SK-N-SH treated with all-trans-retinoic acid at 6 μM for 48 hours (cell line): ENCODE data around the gene CLUH.

ENCODE experiments used
- ATAC-seq: fragments of 200-7000 bp; cut with Tn5 transposase; 3 replicates; pipeline ENCODE4 v1.9.1; 2020; ENCODE audit warnings: mild to moderate bottlenecking, moderate library complexity
- ARNTL ChIP-seq: fragments of 450-650 bp; formaldehyde crosslinking; IDR thresholded peaks from 2 replicates; pipeline ENCODE4 v1.5.0; 2020; ENCODE audit warnings: low read depth, mild to moderate bottlenecking, moderate library complexity, borderline replicate concordance
- BACH2 ChIP-seq: fragments of 250-450 bp; sonication (Bioruptor Pico); IDR thresholded peaks from 2 replicates; pipeline ENCODE4 v1.9.0; 2021; ENCODE audit warnings: mild to moderate bottlenecking, borderline replicate concordance
- ESRRG ChIP-seq: fragments of 250-450 bp; sonication (Bioruptor Pico); IDR thresholded peaks from 2 replicates; pipeline ENCODE4 v1.6.1; 2021; ENCODE audit warnings: mild to moderate bottlenecking
- GLIS3 ChIP-seq: fragments of 250-450 bp; sonication (Bioruptor Pico); IDR thresholded peaks from 2 replicates; pipeline ENCODE4 v1.5.0; 2020; ENCODE audit warnings: mild to moderate bottlenecking, moderate library complexity
- OSR1 ChIP-seq: fragments of 250-450 bp; sonication (Bioruptor Pico); IDR thresholded peaks from 2 replicates; pipeline ENCODE4 v1.8.0; 2022; ENCODE audit warnings: moderate library complexity, mild to moderate bottlenecking, inconsistent platforms
- PPARA ChIP-seq: fragments of 250-450 bp; sonication (Bioruptor Pico); IDR thresholded peaks from 2 replicates; pipeline ENCODE4 v1.5.0; 2020; ENCODE audit warnings: mild to moderate bottlenecking, borderline replicate concordance
- RARB ChIP-seq: fragments of 250-450 bp; sonication (Bioruptor Pico); IDR thresholded peaks from 2 replicates; pipeline ENCODE4 v1.8.0; 2021; ENCODE audit warnings: mild to moderate bottlenecking, moderate library complexity
- SNAI2 ChIP-seq: fragments of 250-450 bp; sonication (Bioruptor Pico); IDR thresholded peaks from 2 replicates; pipeline ENCODE4 v1.5.0; 2020; ENCODE audit warnings: mild to moderate bottlenecking, moderate library complexity
- ZC3H10 ChIP-seq: fragments of 250-450 bp; sonication (Bioruptor Pico); IDR thresholded peaks from 2 replicates; pipeline ENCODE4 v1.5.1; 2021; ENCODE audit warnings: mild to moderate bottlenecking, moderate library complexity
- ZFP3 ChIP-seq: fragments of 250-450 bp; sonication (Bioruptor Pico); IDR thresholded peaks from 2 replicates; pipeline ENCODE4 v1.5.0; 2020; ENCODE audit warnings: mild to moderate bottlenecking, moderate library complexity
- ZFP30 ChIP-seq: fragments of 450-650 bp; formaldehyde crosslinking; IDR thresholded peaks from 2 replicates; pipeline ENCODE4 v1.5.0; 2022; ENCODE audit warnings: mild to moderate bottlenecking, moderate library complexity
- ZNF565 ChIP-seq: fragments of 450-650 bp; formaldehyde crosslinking; conservative IDR thresholded peaks from 2 replicates; pipeline ENCODE4 v1.5.0; 2020; ENCODE audit warnings: low read depth, mild to moderate bottlenecking, moderate library complexity
- ZNF70 ChIP-seq: fragments of 450-650 bp; formaldehyde crosslinking; IDR thresholded peaks from 2 replicates; pipeline ENCODE4 v1.5.0; 2020; ENCODE audit warnings: mild to moderate bottlenecking, moderate library complexity
- ZNF8 ChIP-seq: fragments of 450-650 bp; formaldehyde crosslinking; IDR thresholded peaks from 2 replicates; pipeline ENCODE4 v1.5.0; 2020; ENCODE audit warnings: mild to moderate bottlenecking, moderate library complexity
- TF ChIP-seq, protein P1 (sequence below): fragments of 250-450 bp; sonication (Bioruptor Pico); IDR thresholded peaks from 2 replicates; pipeline ENCODE4 v1.8.0; 2021; ENCODE audit warnings: low read depth, mild to moderate bottlenecking, moderate library complexity, borderline replicate concordance
- TF ChIP-seq, protein P2 (sequence below): fragments of 250-450 bp; sonication (Bioruptor Pico); IDR thresholded peaks from 2 replicates; pipeline ENCODE4 v1.5.1; 2020; ENCODE audit warnings: low read depth, mild to moderate bottlenecking, moderate library complexity
- TF ChIP-seq, protein P3 (sequence below): fragments of 250-450 bp; sonication (Bioruptor Pico); IDR thresholded peaks from 2 replicates; pipeline ENCODE4 v1.5.1; 2021; ENCODE audit warnings: mild to moderate bottlenecking, moderate library complexity
- TF ChIP-seq, protein P4 (sequence below): fragments of 250-450 bp; sonication (Bioruptor Pico); IDR thresholded peaks from 2 replicates; pipeline ENCODE4 v1.8.0; 2020; ENCODE audit warnings: mild to moderate bottlenecking, moderate library complexity, borderline replicate concordance
- TF ChIP-seq, protein P5 (sequence below): fragments of 250-450 bp; sonication (Bioruptor Pico); IDR thresholded peaks from 2 replicates; pipeline ENCODE4 v1.5.0; 2020; ENCODE audit warnings: mild to moderate bottlenecking, moderate library complexity

Gene CLUH

DNA sequence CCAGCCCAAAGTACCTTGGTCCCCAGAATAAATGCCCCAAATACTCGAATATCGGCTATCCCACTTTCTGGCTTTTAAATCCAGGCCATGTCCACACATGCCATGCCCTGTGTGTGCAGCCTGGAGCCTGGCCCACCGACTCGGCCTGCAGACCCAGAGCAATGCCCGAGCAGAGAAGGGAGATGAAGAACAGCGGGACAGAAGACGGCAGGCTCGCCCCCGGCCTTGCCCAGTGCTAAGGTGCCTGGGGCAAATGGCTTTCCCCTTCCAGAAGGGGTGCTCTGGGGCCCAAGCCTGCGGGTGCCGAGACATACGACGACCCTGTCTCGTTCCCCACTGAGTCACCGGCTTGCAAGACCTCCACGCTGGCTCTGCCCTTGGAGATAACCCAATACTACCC is 8.0 kb downstream of the CLUH start:
- no peak for ATAC-seq
- TF ChIP-seq, protein P1, sequence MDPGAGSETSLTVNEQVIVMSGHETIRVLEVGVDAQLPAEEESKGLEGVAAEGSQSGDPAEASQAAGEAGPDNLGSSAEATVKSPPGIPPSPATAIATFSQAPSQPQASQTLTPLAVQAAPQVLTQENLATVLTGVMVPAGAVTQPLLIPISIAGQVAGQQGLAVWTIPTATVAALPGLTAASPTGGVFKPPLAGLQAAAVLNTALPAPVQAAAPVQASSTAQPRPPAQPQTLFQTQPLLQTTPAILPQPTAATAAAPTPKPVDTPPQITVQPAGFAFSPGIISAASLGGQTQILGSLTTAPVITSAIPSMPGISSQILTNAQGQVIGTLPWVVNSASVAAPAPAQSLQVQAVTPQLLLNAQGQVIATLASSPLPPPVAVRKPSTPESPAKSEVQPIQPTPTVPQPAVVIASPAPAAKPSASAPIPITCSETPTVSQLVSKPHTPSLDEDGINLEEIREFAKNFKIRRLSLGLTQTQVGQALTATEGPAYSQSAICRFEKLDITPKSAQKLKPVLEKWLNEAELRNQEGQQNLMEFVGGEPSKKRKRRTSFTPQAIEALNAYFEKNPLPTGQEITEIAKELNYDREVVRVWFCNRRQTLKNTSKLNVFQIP (CRISPR knock-in tag) = no peak
- TF ChIP-seq ZNF70 (no peak), ESRRG (CRISPR knock-in tag) (no peak), ZNF565 (CRISPR knock-in tag) (no peak)
- TF ChIP-seq, protein P2, sequence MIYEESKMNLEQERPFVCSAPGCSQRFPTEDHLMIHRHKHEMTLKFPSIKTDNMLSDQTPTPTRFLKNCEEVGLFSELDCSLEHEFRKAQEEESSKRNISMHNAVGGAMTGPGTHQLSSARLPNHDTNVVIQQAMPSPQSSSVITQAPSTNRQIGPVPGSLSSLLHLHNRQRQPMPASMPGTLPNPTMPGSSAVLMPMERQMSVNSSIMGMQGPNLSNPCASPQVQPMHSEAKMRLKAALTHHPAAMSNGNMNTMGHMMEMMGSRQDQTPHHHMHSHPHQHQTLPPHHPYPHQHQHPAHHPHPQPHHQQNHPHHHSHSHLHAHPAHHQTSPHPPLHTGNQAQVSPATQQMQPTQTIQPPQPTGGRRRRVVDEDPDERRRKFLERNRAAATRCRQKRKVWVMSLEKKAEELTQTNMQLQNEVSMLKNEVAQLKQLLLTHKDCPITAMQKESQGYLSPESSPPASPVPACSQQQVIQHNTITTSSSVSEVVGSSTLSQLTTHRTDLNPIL (CRISPR knock-in tag) = no peak

DNA sequence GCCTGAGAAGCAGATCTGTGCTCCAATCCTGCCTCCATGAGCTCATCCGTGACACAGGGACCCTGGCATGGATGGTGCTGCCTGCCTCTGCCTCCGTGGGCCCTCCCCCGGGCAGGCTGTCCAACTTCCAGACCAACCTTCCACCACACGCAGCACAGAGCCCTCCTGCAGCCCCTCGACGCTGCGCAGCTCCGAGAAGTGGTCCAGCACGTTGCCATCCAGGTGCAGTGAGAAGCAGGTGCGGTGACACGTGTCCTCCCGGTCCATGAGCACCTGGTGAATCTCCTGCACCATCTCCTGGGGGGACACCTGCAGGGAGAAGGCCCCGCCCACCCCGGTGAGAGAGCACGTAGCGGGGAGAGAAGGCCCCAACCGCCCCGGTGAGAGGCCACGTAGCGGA is 8.4 kb downstream of the CLUH start:
- TF ChIP-seq SNAI2 (CRISPR knock-in tag) = no peak
- no peak for TF ChIP-seq ZC3H10 (CRISPR knock-in tag)
- TF ChIP-seq ZFP3 (CRISPR knock-in tag) = no peak
- no peak for TF ChIP-seq BACH2 (CRISPR knock-in tag)
- TF ChIP-seq OSR1 (CRISPR knock-in tag) = no peak
- no peak for TF ChIP-seq ZFP30 (CRISPR knock-in tag)
- no peak for TF ChIP-seq ZNF70
- TF ChIP-seq PPARA (CRISPR knock-in tag) = no peak
- TF ChIP-seq, protein P2 (CRISPR knock-in tag) = no peak
- TF ChIP-seq ZNF8 (CRISPR knock-in tag) = no peak
- TF ChIP-seq RARB (CRISPR knock-in tag) = no peak
- TF ChIP-seq ARNTL (CRISPR knock-in tag) = no peak
- TF ChIP-seq, protein P3, sequence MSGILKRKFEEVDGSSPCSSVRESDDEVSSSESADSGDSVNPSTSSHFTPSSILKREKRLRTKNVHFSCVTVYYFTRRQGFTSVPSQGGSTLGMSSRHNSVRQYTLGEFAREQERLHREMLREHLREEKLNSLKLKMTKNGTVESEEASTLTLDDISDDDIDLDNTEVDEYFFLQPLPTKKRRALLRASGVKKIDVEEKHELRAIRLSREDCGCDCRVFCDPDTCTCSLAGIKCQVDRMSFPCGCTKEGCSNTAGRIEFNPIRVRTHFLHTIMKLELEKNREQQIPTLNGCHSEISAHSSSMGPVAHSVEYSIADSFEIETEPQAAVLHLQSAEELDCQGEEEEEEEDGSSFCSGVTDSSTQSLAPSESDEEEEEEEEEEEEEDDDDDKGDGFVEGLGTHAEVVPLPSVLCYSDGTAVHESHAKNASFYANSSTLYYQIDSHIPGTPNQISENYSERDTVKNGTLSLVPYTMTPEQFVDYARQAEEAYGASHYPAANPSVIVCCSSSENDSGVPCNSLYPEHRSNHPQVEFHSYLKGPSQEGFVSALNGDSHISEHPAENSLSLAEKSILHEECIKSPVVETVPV = no peak
- TF ChIP-seq, protein P4, sequence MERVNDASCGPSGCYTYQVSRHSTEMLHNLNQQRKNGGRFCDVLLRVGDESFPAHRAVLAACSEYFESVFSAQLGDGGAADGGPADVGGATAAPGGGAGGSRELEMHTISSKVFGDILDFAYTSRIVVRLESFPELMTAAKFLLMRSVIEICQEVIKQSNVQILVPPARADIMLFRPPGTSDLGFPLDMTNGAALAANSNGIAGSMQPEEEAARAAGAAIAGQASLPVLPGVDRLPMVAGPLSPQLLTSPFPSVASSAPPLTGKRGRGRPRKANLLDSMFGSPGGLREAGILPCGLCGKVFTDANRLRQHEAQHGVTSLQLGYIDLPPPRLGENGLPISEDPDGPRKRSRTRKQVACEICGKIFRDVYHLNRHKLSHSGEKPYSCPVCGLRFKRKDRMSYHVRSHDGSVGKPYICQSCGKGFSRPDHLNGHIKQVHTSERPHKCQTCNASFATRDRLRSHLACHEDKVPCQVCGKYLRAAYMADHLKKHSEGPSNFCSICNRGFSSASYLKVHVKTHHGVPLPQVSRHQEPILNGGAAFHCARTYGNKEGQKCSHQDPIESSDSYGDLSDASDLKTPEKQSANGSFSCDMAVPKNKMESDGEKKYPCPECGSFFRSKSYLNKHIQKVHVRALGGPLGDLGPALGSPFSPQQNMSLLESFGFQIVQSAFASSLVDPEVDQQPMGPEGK (CRISPR knock-in tag) = no peak
- no peak for TF ChIP-seq ESRRG (CRISPR knock-in tag)
- TF ChIP-seq, protein P5, sequence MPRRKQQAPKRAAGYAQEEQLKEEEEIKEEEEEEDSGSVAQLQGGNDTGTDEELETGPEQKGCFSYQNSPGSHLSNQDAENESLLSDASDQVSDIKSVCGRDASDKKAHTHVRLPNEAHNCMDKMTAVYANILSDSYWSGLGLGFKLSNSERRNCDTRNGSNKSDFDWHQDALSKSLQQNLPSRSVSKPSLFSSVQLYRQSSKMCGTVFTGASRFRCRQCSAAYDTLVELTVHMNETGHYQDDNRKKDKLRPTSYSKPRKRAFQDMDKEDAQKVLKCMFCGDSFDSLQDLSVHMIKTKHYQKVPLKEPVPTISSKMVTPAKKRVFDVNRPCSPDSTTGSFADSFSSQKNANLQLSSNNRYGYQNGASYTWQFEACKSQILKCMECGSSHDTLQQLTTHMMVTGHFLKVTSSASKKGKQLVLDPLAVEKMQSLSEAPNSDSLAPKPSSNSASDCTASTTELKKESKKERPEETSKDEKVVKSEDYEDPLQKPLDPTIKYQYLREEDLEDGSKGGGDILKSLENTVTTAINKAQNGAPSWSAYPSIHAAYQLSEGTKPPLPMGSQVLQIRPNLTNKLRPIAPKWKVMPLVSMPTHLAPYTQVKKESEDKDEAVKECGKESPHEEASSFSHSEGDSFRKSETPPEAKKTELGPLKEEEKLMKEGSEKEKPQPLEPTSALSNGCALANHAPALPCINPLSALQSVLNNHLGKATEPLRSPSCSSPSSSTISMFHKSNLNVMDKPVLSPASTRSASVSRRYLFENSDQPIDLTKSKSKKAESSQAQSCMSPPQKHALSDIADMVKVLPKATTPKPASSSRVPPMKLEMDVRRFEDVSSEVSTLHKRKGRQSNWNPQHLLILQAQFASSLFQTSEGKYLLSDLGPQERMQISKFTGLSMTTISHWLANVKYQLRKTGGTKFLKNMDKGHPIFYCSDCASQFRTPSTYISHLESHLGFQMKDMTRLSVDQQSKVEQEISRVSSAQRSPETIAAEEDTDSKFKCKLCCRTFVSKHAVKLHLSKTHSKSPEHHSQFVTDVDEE (CRISPR knock-in tag) = no peak
- ATAC-seq = no peak

DNA sequence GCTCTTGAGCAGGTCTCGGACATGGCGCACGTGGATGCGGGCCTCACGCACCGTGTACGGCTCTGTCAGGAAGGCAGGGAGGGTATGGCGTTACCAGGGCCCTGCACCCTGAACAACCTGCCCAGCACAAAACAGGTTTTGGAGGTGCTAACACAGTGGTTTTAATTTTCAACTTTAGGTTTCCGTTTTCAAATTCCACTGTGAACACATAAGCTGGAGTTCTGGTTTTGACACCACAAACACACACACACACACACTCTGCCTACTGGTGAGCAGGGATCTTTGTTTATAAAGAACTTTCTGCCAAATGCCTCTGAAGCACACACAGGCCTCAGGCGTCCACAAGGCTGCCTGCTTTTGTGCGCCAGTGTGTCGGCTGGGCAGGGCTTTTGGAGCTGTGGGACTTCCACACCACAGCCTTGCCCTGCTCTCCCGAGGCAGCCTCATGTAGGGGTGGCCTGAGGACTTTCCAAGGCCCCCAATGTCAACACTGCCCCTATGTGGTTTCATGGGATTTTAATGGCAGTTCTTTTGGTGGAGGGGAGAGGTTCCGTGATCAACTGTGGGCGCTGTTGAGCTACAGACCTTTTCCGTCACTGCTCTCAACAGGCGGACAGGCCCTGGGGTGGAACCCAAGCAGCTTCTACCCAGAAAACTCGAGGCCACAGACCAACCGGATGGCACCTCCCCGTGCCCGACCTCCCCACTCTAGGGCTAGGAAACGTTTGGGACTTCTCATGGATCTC is 9.4 kb downstream of the CLUH start:
- no peak for ATAC-seq
- TF ChIP-seq GLIS3 = no peak
